ENCODE measurements around the gene ADAMTSL3.

Gene ADAMTSL3

DNA sequence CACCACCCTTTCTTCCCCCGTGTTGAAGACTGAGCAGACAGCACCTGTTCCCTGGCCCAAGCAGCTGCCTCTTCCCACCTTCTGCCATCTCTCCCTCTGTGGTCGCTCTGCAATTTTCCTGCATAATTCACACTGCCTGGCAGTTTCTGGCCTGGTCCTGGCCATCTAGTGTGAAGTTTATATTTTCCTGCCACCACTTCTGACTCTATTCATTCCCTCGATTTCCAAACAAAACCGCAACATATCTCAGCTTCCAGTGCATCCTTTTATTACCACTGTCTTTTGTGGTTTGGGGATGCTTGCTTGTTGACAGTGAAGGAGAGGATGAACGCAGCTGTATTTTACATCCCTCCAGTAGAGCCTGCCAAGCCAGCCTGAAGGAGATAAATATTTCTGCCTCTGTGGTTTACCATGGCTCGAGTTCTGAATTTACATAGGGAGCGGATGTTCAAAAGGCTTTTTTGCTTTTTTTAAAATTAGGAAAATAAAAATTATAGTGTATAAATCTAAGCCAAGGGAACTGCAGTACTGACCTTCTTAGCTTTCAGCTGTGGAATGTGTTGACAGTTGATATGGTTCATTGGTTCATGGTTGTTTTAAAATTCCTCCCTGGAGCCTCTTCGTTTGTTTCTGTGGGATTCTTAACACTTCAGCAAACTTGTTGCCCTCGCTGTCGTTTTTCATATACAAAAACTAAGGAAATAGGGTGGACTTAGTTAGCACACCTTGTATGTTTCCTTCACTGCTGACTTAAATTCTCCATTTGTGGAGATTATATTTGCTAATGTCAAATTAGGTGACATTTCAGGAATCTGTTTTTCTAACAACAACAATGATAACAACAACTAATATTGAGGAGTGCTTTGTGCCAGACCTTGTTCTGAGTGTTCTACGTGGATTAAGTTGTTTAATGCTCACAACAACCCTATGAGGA lies 250.5 kb downstream of the ADAMTSL3 start:
- Histone ChIP-seq H3K27me3 (replicated peaks; ENCODE audit: control insufficient read depth, insufficient read depth, low read length) (no peaks in the 10 kb centered on the region), H3K36me3 (ENCODE audit: control insufficient read depth, insufficient read depth, low read length) (no peaks in the 10 kb centered on the region), H3K4me3 (replicated peaks; ENCODE audit: low read depth, low read length) (no peak overlapping the region)
- TF ChIP-seq, protein P1, sequence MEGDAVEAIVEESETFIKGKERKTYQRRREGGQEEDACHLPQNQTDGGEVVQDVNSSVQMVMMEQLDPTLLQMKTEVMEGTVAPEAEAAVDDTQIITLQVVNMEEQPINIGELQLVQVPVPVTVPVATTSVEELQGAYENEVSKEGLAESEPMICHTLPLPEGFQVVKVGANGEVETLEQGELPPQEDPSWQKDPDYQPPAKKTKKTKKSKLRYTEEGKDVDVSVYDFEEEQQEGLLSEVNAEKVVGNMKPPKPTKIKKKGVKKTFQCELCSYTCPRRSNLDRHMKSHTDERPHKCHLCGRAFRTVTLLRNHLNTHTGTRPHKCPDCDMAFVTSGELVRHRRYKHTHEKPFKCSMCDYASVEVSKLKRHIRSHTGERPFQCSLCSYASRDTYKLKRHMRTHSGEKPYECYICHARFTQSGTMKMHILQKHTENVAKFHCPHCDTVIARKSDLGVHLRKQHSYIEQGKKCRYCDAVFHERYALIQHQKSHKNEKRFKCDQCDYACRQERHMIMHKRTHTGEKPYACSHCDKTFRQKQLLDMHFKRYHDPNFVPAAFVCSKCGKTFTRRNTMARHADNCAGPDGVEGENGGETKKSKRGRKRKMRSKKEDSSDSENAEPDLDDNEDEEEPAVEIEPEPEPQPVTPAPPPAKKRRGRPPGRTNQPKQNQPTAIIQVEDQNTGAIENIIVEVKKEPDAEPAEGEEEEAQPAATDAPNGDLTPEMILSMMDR (IDR thresholded peaks at IDR 0.05; ENCODE audit: insufficient read depth, low read length, poor library complexity, severe bottlenecking): no peak
- DNase-seq (ENCODE audit: extremely low read depth, insufficient read length): no peak

DNA sequence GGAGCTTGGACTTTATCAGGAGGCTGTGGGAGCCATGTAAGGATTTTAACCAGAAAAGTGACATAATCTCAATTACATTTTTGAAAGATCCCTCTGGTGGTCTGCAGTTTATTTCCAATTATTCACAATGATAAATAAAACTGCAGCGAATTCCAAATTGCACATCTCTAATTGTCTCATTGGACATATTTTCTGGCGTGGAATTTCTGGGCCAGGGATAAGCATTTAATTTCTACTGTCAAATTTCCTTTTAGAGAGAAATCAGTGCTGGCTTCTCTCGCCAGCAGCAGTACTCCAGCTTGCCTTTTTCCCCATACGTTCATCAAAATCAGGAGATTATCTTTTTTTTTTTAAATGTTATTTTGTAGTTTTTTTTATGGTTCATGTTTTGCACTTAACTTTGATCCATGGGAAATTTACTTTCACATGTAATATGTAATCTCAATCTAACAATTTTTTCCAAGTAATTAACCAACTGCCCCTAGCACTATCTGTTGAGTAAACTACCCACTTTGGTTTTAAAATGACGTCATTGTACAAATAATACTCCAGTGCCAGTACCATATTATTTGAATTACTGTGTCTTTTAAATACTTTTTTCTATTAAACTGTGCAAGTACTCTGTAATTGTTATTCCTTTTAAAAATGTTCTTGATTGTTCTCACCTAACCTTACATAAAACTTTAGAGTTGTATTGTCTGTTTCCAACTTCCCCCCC lies 251.8 kb downstream of the ADAMTSL3 start:
- TF ChIP-seq, protein P1 (IDR thresholded peaks at IDR 0.05; ENCODE audit: insufficient read depth, low read length, poor library complexity, severe bottlenecking): no peak
- Histone ChIP-seq H3K36me3 (ENCODE audit: control insufficient read depth, insufficient read depth, low read length) (no peaks in the 10 kb centered on the region), H3K4me3 (replicated peaks; ENCODE audit: low read depth, low read length) (no peak overlapping the region), H3K27me3 (replicated peaks; ENCODE audit: control insufficient read depth, insufficient read depth, low read length) (no peaks in the 10 kb centered on the region)
- DNase-seq (ENCODE audit: extremely low read depth, insufficient read length): no peak

DNA sequence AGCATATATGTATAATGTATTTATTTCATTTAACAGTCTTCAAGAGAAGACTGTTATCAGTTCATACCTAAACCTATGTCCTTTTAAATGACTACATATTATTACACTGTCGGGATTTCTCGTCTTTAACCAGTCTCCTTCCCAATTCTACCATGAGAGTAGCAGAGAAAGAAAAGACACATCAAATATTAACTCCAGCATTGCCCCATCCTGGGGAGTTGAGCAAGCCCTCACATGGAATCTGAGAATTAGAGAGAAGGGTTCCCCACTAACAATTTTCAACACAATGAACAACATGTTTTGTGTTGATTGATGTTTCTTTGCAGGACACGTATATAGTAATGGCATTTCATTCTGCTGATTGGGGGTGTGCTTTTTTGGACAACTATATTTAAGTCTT lies 257.4 kb downstream of the ADAMTSL3 start:
- Histone ChIP-seq H3K27me3 (replicated peaks; ENCODE audit: control insufficient read depth, insufficient read depth, low read length) (no peaks in the 10 kb centered on the region), H3K36me3 (ENCODE audit: control insufficient read depth, insufficient read depth, low read length) (no peaks in the 10 kb centered on the region), H3K4me3 (replicated peaks; ENCODE audit: low read depth, low read length) (no peak overlapping the region)
- TF ChIP-seq, protein P1 (IDR thresholded peaks at IDR 0.05; ENCODE audit: insufficient read depth, low read length, poor library complexity, severe bottlenecking): no peak
- no peak for DNase-seq (ENCODE audit: extremely low read depth, insufficient read length)

DNA sequence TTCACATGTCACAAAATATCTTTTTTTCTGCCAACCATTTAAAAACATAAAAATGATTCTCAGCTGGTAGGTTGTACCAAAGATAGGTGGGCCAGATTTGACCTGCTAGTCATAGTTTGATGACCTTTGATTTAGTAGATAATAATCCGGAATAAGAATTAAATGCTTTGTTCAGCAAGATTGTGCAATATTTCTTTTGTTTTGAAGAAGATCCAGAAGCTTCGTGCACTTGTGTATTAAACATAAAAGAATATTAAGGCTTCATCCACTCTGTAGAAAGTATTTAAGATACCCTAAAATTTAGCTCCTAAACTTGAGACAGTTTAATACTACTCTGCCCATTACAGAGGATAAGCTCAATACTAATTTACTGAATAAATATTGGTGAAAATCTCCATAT lies 258.4 kb downstream of the ADAMTSL3 start:
- Histone ChIP-seq H3K4me3 (replicated peaks; ENCODE audit: low read depth, low read length) (no peak overlapping the region), H3K27me3 (replicated peaks; ENCODE audit: control insufficient read depth, insufficient read depth, low read length) (no peaks in the 10 kb centered on the region), H3K36me3 (ENCODE audit: control insufficient read depth, insufficient read depth, low read length) (no peaks in the 10 kb centered on the region)
- no peak for DNase-seq (ENCODE audit: extremely low read depth, insufficient read length)
- TF ChIP-seq, protein P1 (IDR thresholded peaks at IDR 0.05; ENCODE audit: insufficient read depth, low read length, poor library complexity, severe bottlenecking): no peak

DNA sequence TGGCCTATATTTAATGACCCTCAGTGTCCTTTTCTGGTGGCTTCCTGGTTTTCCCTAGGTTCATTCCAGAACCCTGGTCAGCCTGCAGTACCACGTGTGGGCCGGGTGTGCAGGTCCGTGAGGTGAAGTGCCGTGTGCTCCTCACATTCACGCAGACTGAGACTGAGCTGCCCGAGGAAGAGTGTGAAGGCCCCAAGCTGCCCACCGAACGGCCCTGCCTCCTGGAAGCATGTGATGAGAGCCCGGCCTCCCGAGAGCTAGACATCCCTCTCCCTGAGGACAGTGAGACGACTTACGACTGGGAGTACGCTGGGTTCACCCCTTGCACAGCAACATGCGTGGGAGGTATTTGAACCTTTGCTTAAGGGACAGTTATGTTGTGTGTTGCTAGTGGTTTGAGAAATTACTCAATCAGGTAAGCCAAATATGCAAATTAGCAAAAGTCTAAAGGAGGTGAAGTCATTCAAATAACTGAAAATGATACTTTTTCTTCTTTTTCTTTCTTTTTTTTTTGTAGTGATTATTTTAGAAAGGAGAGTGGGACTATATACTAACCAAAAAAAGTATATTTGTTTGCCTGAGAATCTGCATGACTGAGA lies 259.2 kb downstream of the ADAMTSL3 start:
- Histone ChIP-seq H3K36me3 (ENCODE audit: control insufficient read depth, insufficient read depth, low read length) (no peaks in the 10 kb centered on the region), H3K27me3 (replicated peaks; ENCODE audit: control insufficient read depth, insufficient read depth, low read length) (no peaks in the 10 kb centered on the region), H3K4me3 (replicated peaks; ENCODE audit: low read depth, low read length) (no peak overlapping the region)
- TF ChIP-seq, protein P1 (IDR thresholded peaks at IDR 0.05; ENCODE audit: insufficient read depth, low read length, poor library complexity, severe bottlenecking): no peak
- DNase-seq (ENCODE audit: extremely low read depth, insufficient read length): peak; percentile 22

Data from GM06990 (cell line).